Measurements from ENCODE around the gene ATP7B. TPM values are rescaled to one million over a fixed set of nuclear protein-coding genes. Genes with fewer than 3 reads are reported as not detected.

Gene ATP7B
- total and polyA plus RNA-seq, 2 of the 4 experiments (the other 2 are of a cell fraction), result 2.7 to 2.9 TPM

DNA sequence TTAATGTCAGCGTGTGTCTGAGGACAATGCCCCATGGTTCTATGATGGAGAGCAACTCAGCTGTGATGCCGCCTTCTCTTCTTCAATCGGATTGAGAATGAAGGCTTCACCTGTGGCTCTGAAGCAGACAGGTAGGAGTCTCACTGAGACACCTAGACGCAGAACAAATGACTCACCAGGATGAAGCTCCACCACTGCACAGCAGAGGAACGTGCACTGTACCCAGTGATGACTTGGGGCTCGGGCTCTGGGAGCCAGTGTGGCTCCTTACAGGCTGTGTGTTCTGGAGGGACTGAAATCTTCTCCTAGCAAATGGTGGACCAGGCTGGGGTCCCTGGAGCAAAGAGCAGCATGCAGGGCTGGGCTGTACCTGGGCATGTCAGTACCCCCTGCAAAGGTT, 105.5 kb downstream of the ATP7B start:
- Histone ChIP-seq H3K14ac (replicated peaks; ENCODE audit: low read depth, low read length) (no peak overlapping the region), H3K9ac (ENCODE audit: low read depth, low read length) (no peak overlapping the region), H3K27ac (ENCODE audit: insufficient read depth, low read length) (no peak overlapping the region), H3K9me3 (ENCODE audit: control insufficient read depth, insufficient read depth, low read length) (no peaks in the 10 kb centered on the region), H2BK20ac (ENCODE audit: low read depth, low read length) (no peak overlapping the region), H3K79me1 (ENCODE audit: low read depth in 1 of 2, low read length in 2 of 2) (no peaks in the 10 kb centered on the region), H2BK5ac (ENCODE audit: low read depth, low read length, poor library complexity, severe bottlenecking) (no peak overlapping the region), H3K36me3 (ENCODE audit: control insufficient read depth, insufficient read depth, low read length) (no peaks in the 10 kb centered on the region), H2AK5ac (ENCODE audit: low read depth, low read length) (no peak overlapping the region), H3K4me3 (ENCODE audit: insufficient read depth, low read depth, low read length) (no peak overlapping the region), H4K91ac (ENCODE audit: insufficient read depth, low read depth, low read length) (no peak overlapping the region), H2BK120ac (ENCODE audit: low read depth, low read length) (no peak overlapping the region), H4K20me1 (ENCODE audit: insufficient read depth, low read length) (no peaks in the 10 kb centered on the region), H3K4me2 (ENCODE audit: low read depth, low read length) (no peak overlapping the region), H2AFZ (replicated peaks; ENCODE audit: low read length, poor library complexity) (no peak overlapping the region), H3K4me1 (ENCODE audit: control insufficient read depth, insufficient read depth, low read length) (no peaks in the 10 kb centered on the region), H3K4ac (ENCODE audit: low read depth, low read length) (no peak overlapping the region), H2BK15ac (ENCODE audit: low read depth, low read length) (no peak overlapping the region), H3K9me1 (ENCODE audit: insufficient read depth, low read length) (no peaks in the 10 kb centered on the region), H3K27me3 (ENCODE audit: control insufficient read depth, insufficient read depth, low read length) (peaks cover 11% of the 10 kb centered on the region), H3K56ac (ENCODE audit: extremely low read depth, insufficient read depth, low read length) (no peak overlapping the region), H3K18ac (ENCODE audit: low read depth, low read length) (no peak overlapping the region), H4K8ac (ENCODE audit: low read depth in 2 of 2, low read length in 2 of 2) (no peak overlapping the region), H4K5ac (ENCODE audit: low read depth, low read length) (no peak overlapping the region), H2AK9ac (replicated peaks; ENCODE audit: low read depth, low read length, poor library complexity) (no peak overlapping the region), H3K23ac (ENCODE audit: low read depth, low read length) (no peak overlapping the region)
- in situ Hi-C loops (cut with MboI; ENCODE audit: low sequenced_read_pairs), result no loop called here
- ChIA-PET POLR2A (ENCODE audit: unreplicated experiment) (no interaction called here), CTCF (no interaction called here)
- ATAC-seq (ENCODE audit: low read depth) (no peak), DNase-seq (no peak)
- TF ChIP-seq SMC3 (IDR thresholded peaks at IDR 0.05; ENCODE audit: low read depth, low read length) (no peak), MXI1 (IDR thresholded peaks at IDR 0.05; ENCODE audit: borderline replicate concordance, low read depth, low read length) (no peak), FOS (IDR thresholded peaks at IDR 0.05; ENCODE audit: low read depth, low read length) (no peak), CHD1 (IDR thresholded peaks at IDR 0.05; ENCODE audit: low read depth, low read length) (no peak), MAZ (IDR thresholded peaks at IDR 0.05; ENCODE audit: borderline replicate concordance, low read depth, low read length) (no peak), POLR2A (IDR thresholded peaks at IDR 0.05; ENCODE audit: low read depth, low read length) (no peak), RAD21 (IDR thresholded peaks at IDR 0.05; ENCODE audit: low read length) (no peak), BHLHE40 (IDR thresholded peaks at IDR 0.05; ENCODE audit: low read depth, low read length) (no peak), NFE2L2 (IDR thresholded peaks at IDR 0.05; ENCODE audit: low read depth, low read length) (no peak)
- TF ChIP-seq, protein P1, sequence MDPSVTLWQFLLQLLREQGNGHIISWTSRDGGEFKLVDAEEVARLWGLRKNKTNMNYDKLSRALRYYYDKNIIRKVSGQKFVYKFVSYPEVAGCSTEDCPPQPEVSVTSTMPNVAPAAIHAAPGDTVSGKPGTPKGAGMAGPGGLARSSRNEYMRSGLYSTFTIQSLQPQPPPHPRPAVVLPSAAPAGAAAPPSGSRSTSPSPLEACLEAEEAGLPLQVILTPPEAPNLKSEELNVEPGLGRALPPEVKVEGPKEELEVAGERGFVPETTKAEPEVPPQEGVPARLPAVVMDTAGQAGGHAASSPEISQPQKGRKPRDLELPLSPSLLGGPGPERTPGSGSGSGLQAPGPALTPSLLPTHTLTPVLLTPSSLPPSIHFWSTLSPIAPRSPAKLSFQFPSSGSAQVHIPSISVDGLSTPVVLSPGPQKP (IDR thresholded peaks at IDR 0.05; ENCODE audit: borderline replicate concordance, low read depth, low read length), result no peak
- TF ChIP-seq, protein P2, sequence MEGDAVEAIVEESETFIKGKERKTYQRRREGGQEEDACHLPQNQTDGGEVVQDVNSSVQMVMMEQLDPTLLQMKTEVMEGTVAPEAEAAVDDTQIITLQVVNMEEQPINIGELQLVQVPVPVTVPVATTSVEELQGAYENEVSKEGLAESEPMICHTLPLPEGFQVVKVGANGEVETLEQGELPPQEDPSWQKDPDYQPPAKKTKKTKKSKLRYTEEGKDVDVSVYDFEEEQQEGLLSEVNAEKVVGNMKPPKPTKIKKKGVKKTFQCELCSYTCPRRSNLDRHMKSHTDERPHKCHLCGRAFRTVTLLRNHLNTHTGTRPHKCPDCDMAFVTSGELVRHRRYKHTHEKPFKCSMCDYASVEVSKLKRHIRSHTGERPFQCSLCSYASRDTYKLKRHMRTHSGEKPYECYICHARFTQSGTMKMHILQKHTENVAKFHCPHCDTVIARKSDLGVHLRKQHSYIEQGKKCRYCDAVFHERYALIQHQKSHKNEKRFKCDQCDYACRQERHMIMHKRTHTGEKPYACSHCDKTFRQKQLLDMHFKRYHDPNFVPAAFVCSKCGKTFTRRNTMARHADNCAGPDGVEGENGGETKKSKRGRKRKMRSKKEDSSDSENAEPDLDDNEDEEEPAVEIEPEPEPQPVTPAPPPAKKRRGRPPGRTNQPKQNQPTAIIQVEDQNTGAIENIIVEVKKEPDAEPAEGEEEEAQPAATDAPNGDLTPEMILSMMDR (conservative IDR thresholded peaks at IDR 0.05; ENCODE audit: low read depth, low read length), result no peak
- 70% methylated on average over 3 of the region's 6 CpGs; no CpG with 5 or more reads in 1 of the 2 experiments for WGBS, 2 experiments (ENCODE audit: extremely low coverage in 2 of 2, insufficient read length in 1 of 2)
- intact Hi-C loops (cut with micrococcal nuclease), result no loop called here
- BruUV-seq (replicated peaks), result no TSS peak
- dilution Hi-C loops (cut with HindIII; ENCODE audit: low sequenced_read_pairs, unreplicated experiment), result no loop called here

Measured in IMR-90 (cell line).